Ascending aorta (tissue), 2 donors: ENCODE data around the gene MTHFSD. TPM values are rescaled to one million over a fixed set of nuclear protein-coding genes. Genes with fewer than 3 reads are reported as not detected.

Source experiments
- DNase-seq, 2 donors: peaks; one replicate each; pipeline ENCODE4 v3.0.0-alpha.2; 2019; ENCODE audit warnings: low spot score in 2 of 2
- H3K27ac ChIP-seq, 2 donors: fragments of 200-600 bp; sonication (generic); one replicate each; pipeline ENCODE4 v1.5.1; 2016 to 2017; ENCODE audit warnings: mild to moderate bottlenecking in 1 of 2
- H3K27me3 ChIP-seq: fragments of 200-600 bp; sonication (generic); one replicate; pipeline ENCODE4 v1.5.1; 2017
- H3K36me3 ChIP-seq, 2 donors: fragments of 200-600 bp; sonication (generic); one replicate each; pipeline ENCODE4 v1.5.1; 2016
- H3K4me1 ChIP-seq, 2 donors: fragments of 200-600 bp; sonication (generic); one replicate each; pipeline ENCODE4 v1.5.1; 2016 to 2017; ENCODE audit warnings: mild to moderate bottlenecking in 1 of 2
- H3K4me3 ChIP-seq, 2 donors: fragments of 200-600 bp; sonication (generic); one replicate each; pipeline ENCODE4 v1.5.1; 2016 to 2017; ENCODE audit warnings: mild to moderate bottlenecking in 1 of 2
- H3K9me3 ChIP-seq, 2 donors: fragments of 200-600 bp; sonication (generic); one replicate each; pipeline ENCODE4 v1.5.1; 2016
- CTCF ChIP-seq, 3 experiments: fragments of 200-600 bp in 2 of 3; fragments of 450-650 bp in 1 of 3; sonication (generic) in 2 of 3; IDR thresholded peaks; one replicate each; pipeline ENCODE4 v1.5.1; 2016 to 2019; ENCODE audit warnings: antibody characterized with exemption in 3 of 3, mild to moderate bottlenecking in 1 of 3, moderate library complexity in 1 of 3
- intact Hi-C: fragments of 100-400 bp; cut with DNase I; formaldehyde crosslinking; loops from one replicate; pipeline ENCODE4 v1.15.1; 2023
- total RNA-seq: library from RNA; depleted of rRNA; stranded (reverse); fragments of >200 nt; gene quantifications from one replicate; pipeline ENCODE4 v1.1.0, GENCODE V29; 2016

Gene MTHFSD
- total RNA-seq, 1 donor from 2014 or later: 44.1 TPM

GRCh38 chr16:86500708-86501510 is 54.1 kb downstream of the MTHFSD start:
- Histone ChIP-seq H3K4me3 (no peak overlapping the region), H3K4me1 (peaks cover 0 to 12% of the 10 kb centered on the region in 2 donors), H3K27me3 (peaks cover 39% of the 10 kb centered on the region), H3K9me3 (no peaks in the 10 kb centered on the region), H3K36me3 (no peaks in the 10 kb centered on the region), H3K27ac (no peak overlapping the region)
- intact Hi-C loops: no loop called here
- no peak for TF ChIP-seq CTCF (IDR thresholded peaks at IDR 0.05)
- DNase-seq: no peak

- Histone ChIP-seq H3K9me3 (no peaks in the 10 kb centered on the region), H3K27me3 (peaks cover 39% of the 10 kb centered on the region), H3K27ac (no peak overlapping the region), H3K4me1 (peaks cover 0 to 6% of the 10 kb centered on the region in 2 donors), H3K4me3 (no peak overlapping the region), H3K36me3 (no peaks in the 10 kb centered on the region)
- no peak for DNase-seq
- TF ChIP-seq CTCF (IDR thresholded peaks at IDR 0.05): no peak
- intact Hi-C loops: loop anchor here (2.0 kb wide), 1 partner anchor 71 kb away; no protein-coding TSS in a partner anchor
These were observed 54.9 kb downstream of the MTHFSD start for GRCh38 chr16:86499889-86500707.

GRCh38 chr16:86499440-86499786 is 55.6 kb downstream of the MTHFSD start:
- Histone ChIP-seq H3K9me3 (no peaks in the 10 kb centered on the region), H3K27me3 (peaks cover 33% of the 10 kb centered on the region)
- intact Hi-C loops: loop anchor here (2.0 kb wide), 1 partner anchor 71 kb away; no protein-coding TSS in a partner anchor

GRCh38 chr16:86498671-86499439 is 56.2 kb downstream of the MTHFSD start:
- Histone ChIP-seq H3K27me3 (peaks cover 29% of the 10 kb centered on the region), H3K9me3 (no peaks in the 10 kb centered on the region), H3K4me3 (no peak overlapping the region), H3K27ac (no peak overlapping the region), H3K4me1 (peaks cover 0 to 4% of the 10 kb centered on the region in 2 donors), H3K36me3 (no peaks in the 10 kb centered on the region)
- DNase-seq: no peak
- intact Hi-C loops: loop anchor here (2.0 kb wide), 1 partner anchor 70 kb away; no protein-coding TSS in a partner anchor
- no peak for TF ChIP-seq CTCF (IDR thresholded peaks at IDR 0.05)

More at GRCh38 chr16:86499440-86499786, 55.6 kb downstream of the MTHFSD start:
- peaks cover 0 to 4% of the 10 kb centered on the region in 2 donors for H3K4me1 ChIP-seq
- no peak overlapping the region for H3K27ac ChIP-seq
- no peak for TF ChIP-seq CTCF (IDR thresholded peaks at IDR 0.05)
- H3K36me3 ChIP-seq: no peaks in the 10 kb centered on the region
- H3K4me3 ChIP-seq: no peak overlapping the region
- no peak for DNase-seq

GRCh38 chr16:86498155-86498670 is 56.8 kb downstream of the MTHFSD start:
- no peak for TF ChIP-seq CTCF (IDR thresholded peaks at IDR 0.05)
- intact Hi-C loops: loop anchor here (2.0 kb wide), 1 partner anchor 69 kb away; no protein-coding TSS in a partner anchor
- Histone ChIP-seq H3K9me3 (no peaks in the 10 kb centered on the region), H3K27ac (no peak overlapping the region), H3K4me1 (peaks cover 0 to 4% of the 10 kb centered on the region in 2 donors), H3K27me3 (peaks cover 29% of the 10 kb centered on the region), H3K36me3 (no peaks in the 10 kb centered on the region), H3K4me3 (peak overlapping the region in 1 of 2 donors; percentile 10)
- DNase-seq: no peak
